ENCODE data around the gene GPC5. TPM values are rescaled to one million over a fixed set of nuclear protein-coding genes. Genes with fewer than 3 reads are reported as not detected.

Gene GPC5
- total and polyA plus RNA-seq, 4 donors, result 0.51 to 22.4 (median 2.0) TPM

- H3K27ac ChIP-seq (ENCODE audit: low read depth in 1 of 2, low read length in 2 of 2), result no peak overlapping the region
- H3K4me1 ChIP-seq (ENCODE audit: control insufficient read depth in 4 of 4, insufficient read depth in 4 of 4, low read length in 3 of 4), result no peaks in the 10 kb centered on the region
- no peaks in the 10 kb centered on the region for H3K27me3 ChIP-seq (ENCODE audit: control insufficient read depth in 4 of 4, insufficient read depth in 4 of 4, low read length in 3 of 4)
- no peaks in the 10 kb centered on the region for H3K36me3 ChIP-seq (ENCODE audit: control insufficient read depth in 4 of 4, insufficient read depth in 3 of 4, low read depth in 1 of 4, low read length in 3 of 4)
- H3K4me3 ChIP-seq (ENCODE audit: low read depth in 1 of 3, low read length in 3 of 3), result no peak overlapping the region
- 84% methylated on average over 1 of the region's 1 CpG for WGBS
- no peak for TF ChIP-seq FOXA2 (IDR thresholded peaks at IDR 0.05)
- H3K9ac ChIP-seq (ENCODE audit: low read depth in 1 of 2, low read length in 2 of 2), result no peak overlapping the region
- no peaks in the 10 kb centered on the region for H3K9me3 ChIP-seq (ENCODE audit: control insufficient read depth in 4 of 4, low read length in 3 of 4)
- no peak for DNase-seq (ENCODE audit: low spot score)
These were observed 115.4 kb downstream of the GPC5 start for GRCh38 chr13:91513790-91514189.

DNA sequence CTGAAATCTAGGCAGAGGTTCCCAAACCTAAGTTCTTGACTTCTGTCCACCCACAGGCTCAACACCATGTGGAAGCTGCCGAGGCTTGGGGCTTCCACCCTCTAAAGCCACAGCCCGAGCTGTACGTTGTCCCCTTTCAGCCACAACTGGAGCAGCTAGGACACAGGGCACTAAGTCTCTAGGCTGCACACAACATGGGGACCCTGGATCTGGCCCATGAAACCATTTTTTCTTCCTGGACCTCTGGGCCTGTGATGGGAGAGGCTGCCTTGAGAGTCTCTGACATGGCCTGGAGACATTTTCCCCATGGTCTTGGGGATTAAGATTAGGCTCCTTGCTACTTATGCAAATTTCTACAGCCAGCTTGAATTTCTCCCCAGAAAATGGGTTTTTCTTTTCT lies 118.4 kb downstream of the GPC5 start:
- TF ChIP-seq HNF4A (conservative IDR thresholded peaks at IDR 0.05) (no peak), RXRA (IDR thresholded peaks at IDR 0.05) (no peak), MAX (IDR thresholded peaks at IDR 0.05) (no peak), GABPA (IDR thresholded peaks at IDR 0.05 in 1 of 2, conservative IDR thresholded peaks at IDR 0.05 in 1 of 2) (no peak)
- no peaks in the 10 kb centered on the region for H3K36me3 ChIP-seq (ENCODE audit: control insufficient read depth in 4 of 4, insufficient read depth in 3 of 4, low read depth in 1 of 4, low read length in 3 of 4)
- H3K27me3 ChIP-seq (ENCODE audit: control insufficient read depth in 4 of 4, insufficient read depth in 4 of 4, low read length in 3 of 4), result no peaks in the 10 kb centered on the region
- no peak overlapping the region for H3K27ac ChIP-seq (ENCODE audit: low read depth in 1 of 2, low read length in 2 of 2)
- 91% methylated on average over 3 of the region's 3 CpGs for WGBS
- H3K9me3 ChIP-seq (ENCODE audit: control insufficient read depth in 4 of 4, low read length in 3 of 4), result no peaks in the 10 kb centered on the region
- H3K9ac ChIP-seq (ENCODE audit: low read depth in 1 of 2, low read length in 2 of 2), result no peak overlapping the region
- no peaks in the 10 kb centered on the region for H3K4me1 ChIP-seq (ENCODE audit: control insufficient read depth in 4 of 4, insufficient read depth in 4 of 4, low read length in 3 of 4)
- H3K4me3 ChIP-seq (ENCODE audit: low read depth in 1 of 3, low read length in 3 of 3), result no peak overlapping the region
- no peak for DNase-seq (ENCODE audit: low spot score)

- H3K27ac ChIP-seq (ENCODE audit: low read depth in 1 of 2, low read length in 2 of 2), result no peak overlapping the region
- H3K9ac ChIP-seq (ENCODE audit: low read depth in 1 of 2, low read length in 2 of 2), result no peak overlapping the region
- H3K27me3 ChIP-seq (ENCODE audit: control insufficient read depth in 4 of 4, insufficient read depth in 4 of 4, low read length in 3 of 4), result no peaks in the 10 kb centered on the region
- no peaks in the 10 kb centered on the region for H3K9me3 ChIP-seq (ENCODE audit: control insufficient read depth in 4 of 4, low read length in 3 of 4)
- DNase-seq (ENCODE audit: low spot score), result no peak
- no peaks in the 10 kb centered on the region for H3K4me1 ChIP-seq (ENCODE audit: control insufficient read depth in 4 of 4, insufficient read depth in 4 of 4, low read length in 3 of 4)
- H3K36me3 ChIP-seq (ENCODE audit: control insufficient read depth in 4 of 4, insufficient read depth in 3 of 4, low read depth in 1 of 4, low read length in 3 of 4), result no peaks in the 10 kb centered on the region
- no peak overlapping the region for H3K4me3 ChIP-seq (ENCODE audit: low read depth in 1 of 3, low read length in 3 of 3)
- TF ChIP-seq, protein P1, sequence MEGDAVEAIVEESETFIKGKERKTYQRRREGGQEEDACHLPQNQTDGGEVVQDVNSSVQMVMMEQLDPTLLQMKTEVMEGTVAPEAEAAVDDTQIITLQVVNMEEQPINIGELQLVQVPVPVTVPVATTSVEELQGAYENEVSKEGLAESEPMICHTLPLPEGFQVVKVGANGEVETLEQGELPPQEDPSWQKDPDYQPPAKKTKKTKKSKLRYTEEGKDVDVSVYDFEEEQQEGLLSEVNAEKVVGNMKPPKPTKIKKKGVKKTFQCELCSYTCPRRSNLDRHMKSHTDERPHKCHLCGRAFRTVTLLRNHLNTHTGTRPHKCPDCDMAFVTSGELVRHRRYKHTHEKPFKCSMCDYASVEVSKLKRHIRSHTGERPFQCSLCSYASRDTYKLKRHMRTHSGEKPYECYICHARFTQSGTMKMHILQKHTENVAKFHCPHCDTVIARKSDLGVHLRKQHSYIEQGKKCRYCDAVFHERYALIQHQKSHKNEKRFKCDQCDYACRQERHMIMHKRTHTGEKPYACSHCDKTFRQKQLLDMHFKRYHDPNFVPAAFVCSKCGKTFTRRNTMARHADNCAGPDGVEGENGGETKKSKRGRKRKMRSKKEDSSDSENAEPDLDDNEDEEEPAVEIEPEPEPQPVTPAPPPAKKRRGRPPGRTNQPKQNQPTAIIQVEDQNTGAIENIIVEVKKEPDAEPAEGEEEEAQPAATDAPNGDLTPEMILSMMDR (IDR thresholded peaks at IDR 0.05; ENCODE audit: low read depth, low read length, missing input control), result no peak
- TF ChIP-seq, protein P2, sequence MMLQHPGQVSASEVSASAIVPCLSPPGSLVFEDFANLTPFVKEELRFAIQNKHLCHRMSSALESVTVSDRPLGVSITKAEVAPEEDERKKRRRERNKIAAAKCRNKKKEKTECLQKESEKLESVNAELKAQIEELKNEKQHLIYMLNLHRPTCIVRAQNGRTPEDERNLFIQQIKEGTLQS (IDR thresholded peaks at IDR 0.05), result no peak
- TF ChIP-seq MAX (IDR thresholded peaks at IDR 0.05), result no peak
- no peak for TF ChIP-seq HNF4A (conservative IDR thresholded peaks at IDR 0.05)
- TF ChIP-seq RXRA (IDR thresholded peaks at IDR 0.05), result no peak
- TF ChIP-seq, protein P3, sequence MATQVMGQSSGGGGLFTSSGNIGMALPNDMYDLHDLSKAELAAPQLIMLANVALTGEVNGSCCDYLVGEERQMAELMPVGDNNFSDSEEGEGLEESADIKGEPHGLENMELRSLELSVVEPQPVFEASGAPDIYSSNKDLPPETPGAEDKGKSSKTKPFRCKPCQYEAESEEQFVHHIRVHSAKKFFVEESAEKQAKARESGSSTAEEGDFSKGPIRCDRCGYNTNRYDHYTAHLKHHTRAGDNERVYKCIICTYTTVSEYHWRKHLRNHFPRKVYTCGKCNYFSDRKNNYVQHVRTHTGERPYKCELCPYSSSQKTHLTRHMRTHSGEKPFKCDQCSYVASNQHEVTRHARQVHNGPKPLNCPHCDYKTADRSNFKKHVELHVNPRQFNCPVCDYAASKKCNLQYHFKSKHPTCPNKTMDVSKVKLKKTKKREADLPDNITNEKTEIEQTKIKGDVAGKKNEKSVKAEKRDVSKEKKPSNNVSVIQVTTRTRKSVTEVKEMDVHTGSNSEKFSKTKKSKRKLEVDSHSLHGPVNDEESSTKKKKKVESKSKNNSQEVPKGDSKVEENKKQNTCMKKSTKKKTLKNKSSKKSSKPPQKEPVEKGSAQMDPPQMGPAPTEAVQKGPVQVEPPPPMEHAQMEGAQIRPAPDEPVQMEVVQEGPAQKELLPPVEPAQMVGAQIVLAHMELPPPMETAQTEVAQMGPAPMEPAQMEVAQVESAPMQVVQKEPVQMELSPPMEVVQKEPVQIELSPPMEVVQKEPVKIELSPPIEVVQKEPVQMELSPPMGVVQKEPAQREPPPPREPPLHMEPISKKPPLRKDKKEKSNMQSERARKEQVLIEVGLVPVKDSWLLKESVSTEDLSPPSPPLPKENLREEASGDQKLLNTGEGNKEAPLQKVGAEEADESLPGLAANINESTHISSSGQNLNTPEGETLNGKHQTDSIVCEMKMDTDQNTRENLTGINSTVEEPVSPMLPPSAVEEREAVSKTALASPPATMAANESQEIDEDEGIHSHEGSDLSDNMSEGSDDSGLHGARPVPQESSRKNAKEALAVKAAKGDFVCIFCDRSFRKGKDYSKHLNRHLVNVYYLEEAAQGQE (IDR thresholded peaks at IDR 0.05), result no peak
- no peak for TF ChIP-seq TAF1 (conservative IDR thresholded peaks at IDR 0.05)
- TF ChIP-seq SP1 (IDR thresholded peaks at IDR 0.05), result no peak
These were observed 122.5 kb downstream of the GPC5 start for GRCh38 chr13:91520952-91521351.
